Esophagus muscularis mucosa (tissue), 4 donors: Measurements from ENCODE around the gene ZNF564.

Source experiments
- CTCF ChIP-seq, 3 experiments: fragments of 200-600 bp in 2 of 3; fragments of 450-650 bp in 1 of 3; sonication (generic) in 2 of 3; IDR thresholded peaks; one replicate each; pipeline ENCODE4 v1.5.1; 2017 to 2019; ENCODE audit warnings: antibody characterized with exemption in 3 of 3, mild to moderate bottlenecking in 2 of 3, moderate library complexity in 1 of 3
- EP300 ChIP-seq: sonication (generic); formaldehyde crosslinking; IDR thresholded peaks from one replicate; pipeline ENCODE4 v1.6.1; 2017; ENCODE audit warnings: antibody characterized with exemption
- POLR2A ChIP-seq: fragments of 450-650 bp; IDR thresholded peaks from one replicate; pipeline ENCODE4 v1.6.1; 2017; ENCODE audit warnings: antibody characterized with exemption, moderate library complexity, mild to moderate bottlenecking, low read depth
- POLR2AphosphoS5 ChIP-seq, 2 donors: sonication (generic); formaldehyde crosslinking; IDR thresholded peaks; one replicate each; pipeline ENCODE4 v1.6.1; 2017; ENCODE audit warnings: antibody characterized with exemption in 2 of 2

GRCh38 chr19:12596485-12596884, 45.2 kb upstream of the ZNF564 start:
- TF ChIP-seq POLR2A: no peak
- no peak for TF ChIP-seq CTCF (IDR thresholded peaks at IDR 0.05)
- no peak for TF ChIP-seq POLR2AphosphoS5 (IDR thresholded peaks at IDR 0.05)
- TF ChIP-seq EP300: no peak
